HCT116 (cell line): ENCODE results near the gene BCKDK. TPM values are rescaled to one million over a fixed set of nuclear protein-coding genes. Genes with fewer than 3 reads are reported as not detected.
A peak's percentile ranks its signal among the peaks of the same experiment; 100 is the strongest.

Experiments used
- ATAC-seq: fragments of 200-7000 bp; cut with Tn5 transposase; 2 replicates; pipeline ENCODE4 v1.9.1; 2020; ENCODE audit warnings: mild to moderate bottlenecking, moderate library complexity
- BruUV-seq: library from RNA; stranded (reverse); fragments of 400-500 nt; replicated peaks from 2 replicates; lab custom pipeline; 2021; lab: Mats Ljungman, UMichigan
- CTCF ChIA-PET: fragments of 300-600 bp; sonication (Branson Sonifier 250); formaldehyde crosslinking; loops from one replicate; lab custom pipeline; 2021; ENCODE audit warnings: antibody characterized with exemption; lab: Charles Lee
- POLR2A ChIA-PET: fragments of 300-600, 350-600 bp; sonication (Branson Sonifier 250); formaldehyde crosslinking; loops from one replicate; lab custom pipeline; 2021; ENCODE audit warnings: antibody characterized with exemption; lab: Charles Lee
- RAD21 ChIA-PET, 2 experiments: fragments of 300-600 bp; sonication (Branson Sonifier 250); formaldehyde crosslinking; loops; one replicate each; lab custom pipeline; 2023; ENCODE audit warnings: low total read pairs in 2 of 2; ENCODE audit not compliant: uncharacterized antibody in 2 of 2, unreplicated experiment in 2 of 2, low non-redundant PET in 1 of 2; lab: Charles Lee
- DNase-seq: peaks from one replicate; pipeline ENCODE4 v3.0.0-alpha.2; 2010; ENCODE audit warnings: low read depth, low spot score
- H2AFZ ChIP-seq: fragments of 200-600 bp; shearing (Covaris generic), sonication (generic); 2 replicates; pipeline ENCODE4 v1.6.1; 2017; ENCODE audit warnings: low read depth, mixed run types, mixed read lengths, antibody characterized with exemption, low read length; ENCODE audit not compliant: poor library complexity, severe bottlenecking
- H3K27ac ChIP-seq: 2 replicates; pipeline ENCODE4 v1.5.1; 2012; ENCODE audit warnings: low read depth, low read length
- H3K27me3 ChIP-seq: fragments of 200-600 bp; sonication (generic); 2 replicates; pipeline ENCODE4 v1.6.1; 2016; ENCODE audit warnings: mixed run types, low read length, mixed read lengths; ENCODE audit not compliant: insufficient read depth
- H3K36me3 ChIP-seq, 2 experiments: fragments of 200-500 bp in 1 of 2; fragments of 200-600 bp in 1 of 2; sonication (Bioruptor generic) in 1 of 2; sonication (generic) in 1 of 2; 2 replicates each; pipeline versions ENCODE4 v1.5.1 to v1.6.1; 2014 to 2016; ENCODE audit warnings: low read length in 2 of 2, inconsistent platforms in 1 of 2, mixed read lengths in 1 of 2, mixed run types in 1 of 2; ENCODE audit not compliant: insufficient read depth in 2 of 2, control insufficient read depth in 1 of 2
- H3K4me1 ChIP-seq, 2 experiments: fragments of 200-600 bp in 1 of 2; sonication (generic) in 1 of 2; 2 replicates each; pipeline versions ENCODE4 v1.5.1 to v1.6.1; 2012 to 2017; ENCODE audit warnings: low read length in 2 of 2, inconsistent platforms in 1 of 2, mild to moderate bottlenecking in 1 of 2, mixed read lengths in 1 of 2, mixed run types in 1 of 2, moderate library complexity in 1 of 2; ENCODE audit not compliant: insufficient read depth in 2 of 2, control insufficient read depth in 1 of 2
- H3K4me2 ChIP-seq: fragments of 200-600 bp; sonication (generic); 2 replicates; pipeline ENCODE4 v1.6.1; 2017; ENCODE audit warnings: mixed run types, low read length, mixed read lengths
- H3K4me3 ChIP-seq, 2 experiments: fragments of 200-600 bp in 1 of 2; sonication (generic) in 1 of 2; replicated peaks in 1 of 2; 2 replicates each; pipeline ENCODE4 v1.5.1; 2011 to 2016; ENCODE audit warnings: low read length in 2 of 2, control low read depth in 1 of 2, low read depth in 1 of 2, mild to moderate bottlenecking in 1 of 2, mixed read lengths in 1 of 2, mixed run types in 1 of 2
- H3K79me2 ChIP-seq: fragments of 200-600 bp; sonication (generic); 2 replicates; pipeline ENCODE4 v1.6.1; 2017; ENCODE audit warnings: mild to moderate bottlenecking, mixed run types, low read length, moderate library complexity, mixed read lengths; ENCODE audit not compliant: insufficient read depth
- H3K9ac ChIP-seq: fragments of 200-600 bp; sonication (generic); 2 replicates; pipeline ENCODE4 v1.6.1; 2016; ENCODE audit warnings: low read length, mixed read lengths
- H3K9me2 ChIP-seq: fragments of 200-600 bp; sonication (generic), shearing (Covaris generic); 2 replicates; pipeline ENCODE4 v1.6.1; 2017; ENCODE audit warnings: mixed run types, mild to moderate bottlenecking, moderate library complexity; ENCODE audit not compliant: insufficient read depth
- H3K9me3 ChIP-seq, 2 experiments: fragments of 200-500 bp in 1 of 2; fragments of 200-600 bp in 1 of 2; sonication (Bioruptor generic) in 1 of 2; sonication (generic) in 1 of 2; 2 replicates each; pipeline ENCODE4 v1.6.1; 2014 to 2017; ENCODE audit warnings: low read length in 2 of 2, mixed read lengths in 2 of 2, inconsistent platforms in 1 of 2, low read depth in 1 of 2, mild to moderate bottlenecking in 1 of 2, mixed run types in 1 of 2, moderate library complexity in 1 of 2; ENCODE audit not compliant: control insufficient read depth in 1 of 2, insufficient read depth in 1 of 2
- H4K20me1 ChIP-seq: fragments of 200-600 bp; sonication (generic), shearing (Covaris generic); 2 replicates; pipeline ENCODE4 v1.6.1; 2017; ENCODE audit warnings: mixed run types, mild to moderate bottlenecking, moderate library complexity; ENCODE audit not compliant: insufficient read depth
- FOSL1 ChIP-seq: IDR thresholded peaks from 2 replicates; pipeline ENCODE4 v1.6.1; 2012; ENCODE audit warnings: low read depth
- POLR2A ChIP-seq: IDR thresholded peaks from 2 replicates; pipeline ENCODE4 v1.7.0; 2011; ENCODE audit warnings: borderline replicate concordance; ENCODE audit not compliant: insufficient read depth, insufficient read length; ENCODE audit errors: extremely low read depth
- POLR2AphosphoS5 ChIP-seq: IDR thresholded peaks from 2 replicates; pipeline ENCODE4 v1.6.1; 2011; ENCODE audit warnings: mild to moderate bottlenecking, low read depth, low read length, moderate library complexity
- SIN3A ChIP-seq: IDR thresholded peaks from 2 replicates; pipeline ENCODE4 v1.6.1; 2012; ENCODE audit warnings: low read depth
- SP1 ChIP-seq: IDR thresholded peaks from 2 replicates; pipeline ENCODE4 v1.6.1; 2012; ENCODE audit warnings: low read depth
- SRF ChIP-seq: IDR thresholded peaks from 2 replicates; pipeline ENCODE4 v1.6.1; 2012; ENCODE audit warnings: low read depth
- TCF7L2 ChIP-seq: IDR thresholded peaks from 2 replicates; pipeline ENCODE4 v1.7.0; 2011; ENCODE audit warnings: borderline replicate concordance, inconsistent platforms; ENCODE audit not compliant: insufficient read depth, insufficient read length; ENCODE audit errors: extremely low read depth
- YY1 ChIP-seq: IDR thresholded peaks from 2 replicates; pipeline ENCODE4 v1.6.1; 2011; ENCODE audit warnings: low read length, low read depth, moderate library complexity, mild to moderate bottlenecking; ENCODE audit not compliant: insufficient replicate concordance; ENCODE audit errors: extremely low read depth
- ZFX ChIP-seq: fragments of 450-650 bp; IDR thresholded peaks from 2 replicates; pipeline ENCODE4 v1.6.1; 2017
- ZNF274 ChIP-seq: fragments of 200-500 bp; sonication (Bioruptor generic); IDR thresholded peaks from 2 replicates; pipeline ENCODE4 v1.6.1; 2014; ENCODE audit warnings: mild to moderate bottlenecking, low read depth, low read length, inconsistent platforms
- intact Hi-C: fragments of 100-400 bp; cut with micrococcal nuclease; formaldehyde crosslinking; loops from 2 replicates; pipeline ENCODE4 v1.10.0; 2022
- total RNA-seq: library from RNA; stranded (reverse); gene quantifications from one replicate; pipeline ENCODE4 v1.2.1, GENCODE V29; 2021; ENCODE audit not compliant: unreplicated experiment
- TF ChIP-seq, protein P1 (sequence below): IDR thresholded peaks from 2 replicates; pipeline ENCODE4 v1.6.1; 2012; ENCODE audit warnings: low read depth
- TF ChIP-seq, protein P2 (sequence below): IDR thresholded peaks from 2 replicates; pipeline ENCODE4 v1.6.1; 2011; ENCODE audit warnings: mild to moderate bottlenecking, low read length, moderate library complexity; ENCODE audit not compliant: insufficient replicate concordance; ENCODE audit errors: extremely low read depth

Gene BCKDK
- total RNA-seq, 1 experiment from 2014 or later = 60.7 TPM

DNA sequence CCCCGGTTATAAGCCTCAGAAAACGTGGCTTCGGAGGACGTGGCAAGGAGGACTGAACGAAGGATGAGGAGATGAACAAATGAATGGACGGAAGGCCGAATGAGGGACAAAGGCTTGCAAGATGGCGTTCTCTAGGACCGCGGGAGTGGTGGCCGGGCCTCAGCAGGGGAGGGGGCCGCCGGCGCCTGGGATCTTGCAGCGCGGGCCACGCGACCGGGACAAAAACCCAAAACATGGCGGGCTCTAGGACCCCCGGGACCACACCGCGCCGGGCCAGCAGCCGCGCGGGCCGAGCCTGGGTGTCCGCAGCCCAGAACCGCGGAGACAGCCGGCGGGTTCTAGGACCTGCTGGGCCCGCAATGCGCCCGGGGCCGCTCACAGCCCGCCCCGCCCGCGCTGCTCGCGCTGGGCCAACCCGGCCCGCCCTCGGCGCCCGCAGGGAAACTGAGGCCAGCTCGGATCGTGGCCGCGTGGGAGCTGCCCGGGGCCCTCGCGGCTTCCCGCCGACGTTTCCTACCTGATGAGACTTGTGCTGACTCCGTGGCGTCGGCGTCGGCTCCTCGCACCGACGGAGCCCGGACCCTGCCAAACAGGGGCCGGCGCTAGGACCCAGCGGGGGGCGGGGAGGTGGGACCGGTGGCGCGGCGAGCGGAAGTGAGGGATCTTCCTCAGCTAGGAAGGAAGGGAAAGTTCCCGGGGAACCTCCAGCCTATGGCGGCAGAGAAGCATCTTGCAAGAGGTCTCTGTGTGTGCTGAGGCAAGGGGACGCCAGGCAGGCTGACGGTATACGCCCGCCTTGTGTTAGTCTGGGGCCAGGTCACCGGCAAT is 34.8 kb upstream of the BCKDK start:
- Histone ChIP-seq H2AFZ (no peak overlapping the region), H3K4me1 (peaks cover 8 to 18% of the 10 kb centered on the region in 2 experiments; a peak in 3 of 4 replicates), H3K27me3 (no peaks in the 10 kb centered on the region), H3K4me2 (peak overlapping the region; percentile 97), H3K9me2 (no peaks in the 10 kb centered on the region), H3K4me3 (peak overlapping the region; percentile 87 to 99), H3K36me3 (peaks cover 11 to 23% of the 10 kb centered on the region in 2 experiments; a peak in 3 of 4 replicates), H3K27ac (peak overlapping the region; percentile 100), H3K79me2 (peaks cover 79% of the 10 kb centered on the region), H3K9me3 (no peaks in the 10 kb centered on the region), H4K20me1 (no peaks in the 10 kb centered on the region), H3K9ac (peak overlapping the region; percentile 95)
- TF ChIP-seq POLR2AphosphoS5 (peak; percentile 47), ZNF274 (no peak), SIN3A (peak; percentile 78), ZFX (peak; percentile 77; the same call in 1 of the 2 replicates), TCF7L2 (peak; percentile 39), POLR2A (peak; percentile 42), YY1 (peak; percentile 77), FOSL1 (peak; percentile 85), SRF (no peak), SP1 (peak; percentile 80)
- TF ChIP-seq, protein P1, sequence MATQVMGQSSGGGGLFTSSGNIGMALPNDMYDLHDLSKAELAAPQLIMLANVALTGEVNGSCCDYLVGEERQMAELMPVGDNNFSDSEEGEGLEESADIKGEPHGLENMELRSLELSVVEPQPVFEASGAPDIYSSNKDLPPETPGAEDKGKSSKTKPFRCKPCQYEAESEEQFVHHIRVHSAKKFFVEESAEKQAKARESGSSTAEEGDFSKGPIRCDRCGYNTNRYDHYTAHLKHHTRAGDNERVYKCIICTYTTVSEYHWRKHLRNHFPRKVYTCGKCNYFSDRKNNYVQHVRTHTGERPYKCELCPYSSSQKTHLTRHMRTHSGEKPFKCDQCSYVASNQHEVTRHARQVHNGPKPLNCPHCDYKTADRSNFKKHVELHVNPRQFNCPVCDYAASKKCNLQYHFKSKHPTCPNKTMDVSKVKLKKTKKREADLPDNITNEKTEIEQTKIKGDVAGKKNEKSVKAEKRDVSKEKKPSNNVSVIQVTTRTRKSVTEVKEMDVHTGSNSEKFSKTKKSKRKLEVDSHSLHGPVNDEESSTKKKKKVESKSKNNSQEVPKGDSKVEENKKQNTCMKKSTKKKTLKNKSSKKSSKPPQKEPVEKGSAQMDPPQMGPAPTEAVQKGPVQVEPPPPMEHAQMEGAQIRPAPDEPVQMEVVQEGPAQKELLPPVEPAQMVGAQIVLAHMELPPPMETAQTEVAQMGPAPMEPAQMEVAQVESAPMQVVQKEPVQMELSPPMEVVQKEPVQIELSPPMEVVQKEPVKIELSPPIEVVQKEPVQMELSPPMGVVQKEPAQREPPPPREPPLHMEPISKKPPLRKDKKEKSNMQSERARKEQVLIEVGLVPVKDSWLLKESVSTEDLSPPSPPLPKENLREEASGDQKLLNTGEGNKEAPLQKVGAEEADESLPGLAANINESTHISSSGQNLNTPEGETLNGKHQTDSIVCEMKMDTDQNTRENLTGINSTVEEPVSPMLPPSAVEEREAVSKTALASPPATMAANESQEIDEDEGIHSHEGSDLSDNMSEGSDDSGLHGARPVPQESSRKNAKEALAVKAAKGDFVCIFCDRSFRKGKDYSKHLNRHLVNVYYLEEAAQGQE = no peak
- TF ChIP-seq, protein P2, sequence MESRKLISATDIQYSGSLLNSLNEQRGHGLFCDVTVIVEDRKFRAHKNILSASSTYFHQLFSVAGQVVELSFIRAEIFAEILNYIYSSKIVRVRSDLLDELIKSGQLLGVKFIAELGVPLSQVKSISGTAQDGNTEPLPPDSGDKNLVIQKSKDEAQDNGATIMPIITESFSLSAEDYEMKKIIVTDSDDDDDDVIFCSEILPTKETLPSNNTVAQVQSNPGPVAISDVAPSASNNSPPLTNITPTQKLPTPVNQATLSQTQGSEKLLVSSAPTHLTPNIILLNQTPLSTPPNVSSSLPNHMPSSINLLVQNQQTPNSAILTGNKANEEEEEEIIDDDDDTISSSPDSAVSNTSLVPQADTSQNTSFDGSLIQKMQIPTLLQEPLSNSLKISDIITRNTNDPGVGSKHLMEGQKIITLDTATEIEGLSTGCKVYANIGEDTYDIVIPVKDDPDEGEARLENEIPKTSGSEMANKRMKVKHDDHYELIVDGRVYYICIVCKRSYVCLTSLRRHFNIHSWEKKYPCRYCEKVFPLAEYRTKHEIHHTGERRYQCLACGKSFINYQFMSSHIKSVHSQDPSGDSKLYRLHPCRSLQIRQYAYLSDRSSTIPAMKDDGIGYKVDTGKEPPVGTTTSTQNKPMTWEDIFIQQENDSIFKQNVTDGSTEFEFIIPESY = peak; percentile 8
- ATAC-seq (peak; percentile 69), DNase-seq (peak; percentile 82)
- intact Hi-C loops = loop anchor here (1.0 to 10.0 kb wide), 5 partner anchors 21 to 381 kb away; partner anchors contain the start of genes ARMC5, PRSS8, STX4 and VKORC1
- RAD21 ChIA-PET = interaction anchor here (0.8 to 1.5 kb wide), 4 partner anchors 44 to 91 kb away, joined by 3 to 7 read pairs (median 4); partner anchors contain the start of genes HSD3B7 (in 1 of the 2) and KAT8 (in 1 of the 2)
- POLR2A ChIA-PET = interaction anchor here (1.0 to 1.6 kb wide), 11 partner anchors 18 to 141 kb away, joined by 3 to 8 read pairs (median 4); partner anchors contain the start of genes HSD3B7, KAT8, STX4 and TRIM72
- BruUV-seq = no TSS peak
- CTCF ChIA-PET = interaction anchor here (0.5 to 1.2 kb wide), 8 partner anchors 19 to 796 kb away, joined by 3 to 7 read pairs (median 4); partner anchors contain the start of genes HSD3B7 and ZNF843
